ENCODE data around the gene MYMK.
A peak's percentile ranks its signal among the peaks of the same experiment; 100 is the strongest.

The MYMK gene

DNA sequence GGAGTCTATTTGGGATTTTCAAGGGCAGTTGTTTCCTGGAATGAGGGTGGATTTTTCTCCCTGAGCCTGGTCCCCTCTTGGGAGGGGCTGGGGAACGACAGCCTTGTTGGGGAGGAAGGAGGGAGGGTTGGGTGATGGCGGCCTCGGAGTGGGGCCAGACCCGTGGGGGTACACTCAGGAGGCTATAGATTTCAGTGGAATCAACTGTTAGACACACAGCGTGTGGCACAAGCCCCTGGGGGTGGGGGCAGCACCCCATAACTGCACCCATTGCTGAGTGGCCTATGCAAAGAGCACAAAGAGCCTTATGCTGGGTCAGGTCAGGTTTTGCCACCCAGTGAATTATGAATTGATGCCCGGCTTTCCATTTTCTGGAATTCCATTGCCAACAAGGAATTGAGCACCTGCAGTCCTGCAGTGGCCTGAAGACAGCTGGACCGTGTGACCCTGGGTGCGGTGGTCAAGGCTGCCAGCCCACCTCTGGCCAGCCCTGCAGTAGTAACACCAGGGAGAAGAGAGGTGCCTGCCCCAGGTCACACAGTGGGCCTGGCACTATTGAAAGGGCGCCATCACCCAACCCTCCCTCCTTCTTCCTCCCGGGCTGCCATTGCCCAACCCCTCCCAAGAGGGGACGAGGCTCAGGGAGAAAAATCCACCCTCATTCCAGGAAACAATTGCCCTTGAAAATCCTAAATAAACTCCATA lies 8.4 kb downstream of the MYMK start:
- no peak for DNase-seq

DNA sequence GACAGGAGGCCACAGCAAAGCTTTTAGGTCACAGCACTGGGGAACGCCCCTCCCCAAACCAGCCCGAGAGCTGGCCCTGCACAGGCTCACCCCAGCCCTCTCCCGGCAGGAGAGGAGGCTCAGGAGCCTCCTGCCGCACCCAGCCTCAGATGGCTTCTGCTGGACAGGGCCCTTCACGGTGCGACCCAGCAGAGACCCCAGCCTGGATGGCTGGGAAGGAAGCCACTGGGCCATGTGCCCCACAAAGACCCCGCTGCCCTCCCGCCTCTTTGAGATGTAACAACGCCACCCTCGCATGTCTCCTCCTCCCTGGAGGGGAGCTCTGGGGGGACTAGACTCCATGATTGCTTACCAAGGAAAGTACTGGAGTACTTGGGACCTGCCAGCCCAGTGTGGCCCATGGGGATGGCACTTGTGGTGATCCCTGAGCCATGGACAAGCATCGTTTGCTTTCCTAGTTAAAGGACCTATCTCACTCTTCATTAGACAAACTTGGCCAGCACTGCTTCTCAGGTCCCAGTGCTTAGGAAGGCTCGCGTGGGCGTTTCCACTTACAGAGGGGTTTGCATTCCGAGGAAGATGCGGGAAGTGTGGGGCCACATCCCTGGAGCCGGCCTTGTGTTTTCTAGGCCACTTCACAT lies 9.0 kb downstream of the MYMK start:
- no peak for DNase-seq

DNA sequence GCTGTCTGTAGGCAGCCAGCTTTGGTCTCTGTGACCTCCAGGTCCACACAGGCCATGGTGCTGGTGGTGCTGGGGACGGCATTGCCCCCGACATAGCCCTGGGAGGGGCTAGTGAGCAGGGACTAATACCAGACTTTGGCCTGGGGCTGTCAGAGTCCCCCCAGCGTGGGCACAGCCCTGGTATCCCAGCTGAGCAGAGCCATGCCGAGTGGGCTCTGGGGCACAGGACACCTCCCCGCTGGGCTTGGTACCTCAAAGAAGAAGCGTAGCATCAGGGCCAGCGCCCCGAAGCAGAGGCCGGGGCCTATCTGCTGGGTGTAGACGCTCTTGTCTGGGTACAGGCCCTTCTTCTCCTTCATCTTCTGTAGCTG lies 9.5 kb downstream of the MYMK start:
- no peak for DNase-seq

GRCh38 chr9:133514460-133515239 lies 10.1 kb downstream of the MYMK start:
- DNase-seq, result no peak

DNA sequence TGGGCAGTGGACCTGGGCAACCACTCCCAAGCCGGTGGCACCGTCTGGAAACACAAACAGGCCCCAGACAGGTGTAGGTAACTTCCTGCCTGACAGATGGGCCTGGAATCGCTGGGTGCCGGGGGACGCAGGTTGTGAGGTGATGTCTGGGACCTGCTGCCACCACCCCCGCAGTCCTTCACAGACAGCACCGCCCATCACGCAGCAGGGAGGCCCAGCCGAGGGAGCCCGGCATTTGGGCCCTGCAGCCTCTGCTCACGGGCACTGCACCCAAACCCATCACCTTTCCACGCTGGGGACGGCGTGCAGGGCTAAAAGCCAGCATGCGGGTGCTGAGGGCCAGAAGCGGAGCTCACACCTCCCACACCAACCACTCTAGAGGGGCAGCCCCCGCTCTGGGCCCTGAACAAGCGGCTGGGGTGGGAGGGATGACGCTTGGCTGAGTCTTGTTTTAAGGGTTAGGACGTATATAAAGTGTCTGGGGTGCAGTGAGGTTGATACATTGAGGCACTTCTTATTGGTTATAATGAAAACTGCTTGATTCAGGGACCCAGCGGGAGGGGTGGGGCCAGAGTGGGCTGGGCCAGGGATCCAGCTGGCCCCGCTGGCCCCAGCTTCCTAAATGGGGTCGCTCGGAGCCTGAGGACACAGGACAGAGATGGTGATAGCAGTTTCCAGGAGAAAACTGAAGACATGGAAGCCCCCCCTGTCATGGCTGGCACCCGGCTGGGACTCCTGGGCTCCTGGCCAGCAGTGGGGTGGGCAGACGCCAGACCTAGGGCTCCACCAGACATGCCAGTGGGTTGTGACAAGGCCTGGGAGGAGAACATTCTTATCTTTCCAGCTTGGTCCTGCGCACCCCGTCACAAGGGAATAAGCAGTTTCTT lies 11.3 kb downstream of the MYMK start:
- DNase-seq, result no peak

GRCh38 chr9:133512253-133513213 lies 12.2 kb downstream of the MYMK start:
- DNase-seq, result no peak

DNA sequence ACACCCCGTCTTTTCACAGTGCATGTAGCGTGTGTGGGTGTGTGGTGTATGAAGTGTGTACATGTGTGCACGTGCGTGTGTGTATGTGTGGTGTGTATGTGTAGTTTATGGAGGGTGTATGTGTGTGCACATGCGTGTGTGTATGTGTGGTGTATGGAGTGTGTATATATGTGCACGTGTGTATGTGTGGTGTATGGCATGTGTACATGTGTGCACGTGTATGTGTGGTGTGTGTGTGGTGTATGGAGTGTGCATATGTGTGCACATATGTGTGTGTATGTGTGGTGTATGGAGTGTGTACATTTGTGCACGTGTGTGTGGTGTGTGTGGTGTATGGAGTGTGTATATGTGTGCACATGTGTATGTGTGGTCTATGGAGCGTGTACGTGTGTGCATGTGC lies 13.2 kb downstream of the MYMK start:
- no peak for DNase-seq

DNA sequence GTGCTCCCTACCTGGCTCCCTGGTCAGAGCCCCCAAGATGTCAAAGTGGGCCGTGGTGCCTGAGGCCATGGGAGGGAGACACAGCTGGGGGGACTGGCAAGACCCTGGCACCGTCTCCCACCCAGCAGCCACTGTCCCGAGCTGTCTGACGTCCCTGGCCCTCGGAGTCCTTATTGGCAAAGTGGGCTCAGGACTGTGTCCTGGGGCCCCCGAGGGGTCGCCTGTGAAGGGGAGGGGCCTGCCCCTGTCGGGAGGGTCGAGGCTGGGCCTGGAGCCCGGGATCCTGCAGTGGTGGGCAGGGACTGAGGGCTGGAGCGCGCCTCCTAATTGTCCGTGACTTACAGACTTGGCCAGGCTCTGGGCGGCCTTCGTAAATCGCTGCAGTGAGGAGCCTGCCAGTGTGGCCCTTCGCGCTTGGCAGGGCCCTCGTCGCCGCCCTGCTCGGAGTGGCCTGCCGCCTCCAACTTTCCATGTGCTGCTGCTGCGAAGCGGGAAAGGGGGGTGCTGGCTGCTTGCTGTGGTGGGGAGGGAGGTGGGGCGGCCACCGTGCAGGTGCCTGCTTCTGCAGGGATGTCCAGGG lies 13.7 kb downstream of the MYMK start:
- DNase-seq, result no peak

GRCh38 chr9:133509179-133510083 lies 15.3 kb downstream of the MYMK start:
- peak; percentile 15 for DNase-seq

DNA sequence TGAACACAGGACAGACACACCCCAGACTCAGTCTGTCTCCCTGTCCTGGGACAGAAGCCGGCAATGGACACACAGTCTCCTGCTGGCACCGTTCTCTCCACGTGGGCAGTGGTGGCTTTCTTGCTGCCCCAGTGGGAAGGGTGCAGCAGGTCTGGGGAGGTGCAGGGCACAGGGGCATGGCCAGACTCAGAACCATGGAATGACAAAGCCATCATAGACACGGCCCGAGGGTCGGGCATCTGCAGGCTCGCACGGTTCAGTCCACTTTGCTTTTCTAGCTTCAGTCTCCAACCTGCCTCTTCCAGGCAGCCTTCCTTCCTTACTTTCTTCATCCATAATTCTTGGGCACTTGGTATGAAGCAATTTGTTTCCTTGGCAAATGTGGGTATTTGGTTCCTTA lies 16.7 kb downstream of the MYMK start:
- no peak for DNase-seq

DNA sequence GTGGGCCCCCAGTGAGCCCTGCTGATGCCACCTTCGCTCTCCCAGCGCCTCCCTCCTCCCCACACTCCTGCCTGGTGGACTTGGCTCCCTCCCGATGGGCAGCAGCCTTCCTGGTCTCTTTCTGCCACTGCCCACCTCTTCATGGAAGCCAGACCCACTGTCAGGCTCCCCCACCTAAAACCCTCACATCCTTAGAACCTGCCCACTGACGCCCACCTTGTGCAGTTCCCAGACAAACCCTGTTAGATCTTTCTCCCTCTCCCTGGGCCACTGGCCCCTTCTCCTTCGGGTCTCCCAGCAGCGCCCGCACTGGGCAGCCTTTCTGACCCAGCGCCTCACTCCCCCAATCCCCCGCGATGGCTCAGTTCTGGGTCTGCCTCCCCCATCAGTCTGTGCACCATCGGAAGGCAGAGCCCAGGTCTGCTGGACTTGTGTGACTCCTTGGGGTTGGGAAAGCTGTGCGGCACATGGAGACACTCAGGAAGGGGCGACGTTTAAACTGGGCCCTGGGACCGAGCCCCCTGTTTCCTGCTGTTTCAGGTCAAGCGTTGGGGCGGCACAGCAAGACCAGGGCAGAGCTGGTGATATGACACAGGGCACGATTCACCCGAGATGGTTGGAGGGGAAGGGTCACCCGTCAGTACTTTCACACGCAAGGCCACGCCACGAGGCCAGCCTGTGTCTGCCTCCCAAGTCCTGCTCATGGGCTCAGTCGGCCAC lies 17.4 kb downstream of the MYMK start:
- no peak for DNase-seq

DNA sequence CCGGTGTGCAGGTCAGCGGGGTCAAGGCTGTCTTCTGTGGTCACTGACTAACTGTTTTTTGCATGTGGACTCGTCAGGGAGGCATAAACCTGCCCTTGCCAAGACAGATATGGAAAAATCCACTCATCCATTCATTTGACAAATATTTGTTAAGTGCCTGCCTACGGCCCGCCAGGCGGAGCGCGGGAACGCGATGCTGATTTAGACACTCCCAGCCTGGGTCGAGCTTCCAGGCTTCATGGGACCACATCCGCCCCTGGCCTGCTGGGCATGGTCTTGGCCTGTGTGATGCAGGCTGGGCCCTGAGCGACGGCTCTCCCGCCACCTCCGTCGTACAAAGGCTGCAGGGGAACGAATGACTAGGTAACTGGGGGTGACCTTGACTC lies 18.1 kb downstream of the MYMK start:
- peak; percentile 61 for DNase-seq

DNA sequence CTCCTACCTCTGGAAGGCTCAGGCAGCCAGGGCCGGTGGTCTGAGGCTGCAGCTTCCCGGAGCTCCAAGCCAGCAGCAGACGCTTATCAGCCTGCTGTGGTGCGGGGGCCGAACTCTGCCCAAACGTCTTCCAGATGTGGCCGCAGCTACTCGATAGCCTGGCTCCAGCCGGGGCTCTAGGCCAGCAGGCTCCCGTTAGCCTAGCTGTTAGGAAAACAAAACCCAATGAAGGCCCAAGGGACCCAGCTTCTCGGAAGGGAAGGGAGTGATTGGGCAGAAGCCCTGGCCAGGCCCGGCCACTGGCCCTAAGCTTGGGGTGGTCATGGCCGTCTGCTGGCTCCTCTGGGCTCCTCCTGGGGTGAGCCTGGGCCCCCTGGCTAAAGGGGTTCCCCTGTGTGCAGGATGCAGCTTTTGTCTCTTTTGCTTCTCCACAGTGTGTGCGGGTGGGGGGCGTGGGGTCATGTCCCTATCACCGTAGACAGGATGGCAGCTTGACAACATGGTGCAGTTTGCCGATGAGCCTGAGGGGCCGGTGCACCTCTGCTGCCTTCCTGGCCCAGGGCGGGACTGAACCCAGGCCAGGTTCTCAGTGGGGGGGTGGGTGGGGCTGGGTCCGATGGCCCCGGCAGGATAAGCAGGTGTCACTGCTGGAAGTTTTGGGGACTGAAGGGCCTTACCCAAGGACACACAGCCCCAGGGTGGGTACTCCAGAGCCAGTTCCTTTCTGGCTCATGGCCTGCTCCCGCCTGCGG lies 18.7 kb downstream of the MYMK start:
- DNase-seq, result peak; percentile 29

DNA sequence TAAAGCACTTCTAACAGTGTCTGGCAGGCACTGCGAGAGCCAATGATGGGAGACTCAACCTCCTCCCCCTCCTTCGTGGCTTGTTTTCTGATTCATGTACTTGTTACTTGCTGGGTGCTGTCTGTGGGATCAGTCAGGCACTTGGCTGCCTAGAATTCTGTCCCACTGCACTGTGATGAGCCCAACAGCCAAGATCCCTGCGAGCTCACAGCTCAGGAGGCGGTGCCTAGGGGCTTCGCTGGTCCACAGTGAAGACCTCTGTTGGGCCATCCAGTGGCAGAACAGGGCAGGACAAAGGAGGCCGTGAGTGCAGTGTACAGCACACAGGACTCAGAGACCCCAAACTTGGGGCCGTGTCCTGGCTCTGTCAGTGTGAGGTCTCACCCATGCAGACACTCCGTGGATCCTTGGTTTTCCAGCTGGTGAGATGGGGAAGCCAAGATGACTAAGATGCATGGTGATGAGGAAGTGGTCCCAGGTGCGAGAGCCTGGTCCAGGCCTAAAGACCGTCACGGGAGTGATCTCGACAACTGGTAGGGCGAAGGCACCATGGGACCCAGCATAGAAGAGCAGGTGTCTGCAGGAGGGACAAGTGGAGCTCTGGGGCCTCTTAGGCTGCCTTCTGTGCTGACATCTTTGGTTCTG lies 19.5 kb downstream of the MYMK start:
- no peak for DNase-seq

GRCh38 chr9:133502112-133502511 lies 22.6 kb downstream of the MYMK start:
- no peak for DNase-seq

DNA sequence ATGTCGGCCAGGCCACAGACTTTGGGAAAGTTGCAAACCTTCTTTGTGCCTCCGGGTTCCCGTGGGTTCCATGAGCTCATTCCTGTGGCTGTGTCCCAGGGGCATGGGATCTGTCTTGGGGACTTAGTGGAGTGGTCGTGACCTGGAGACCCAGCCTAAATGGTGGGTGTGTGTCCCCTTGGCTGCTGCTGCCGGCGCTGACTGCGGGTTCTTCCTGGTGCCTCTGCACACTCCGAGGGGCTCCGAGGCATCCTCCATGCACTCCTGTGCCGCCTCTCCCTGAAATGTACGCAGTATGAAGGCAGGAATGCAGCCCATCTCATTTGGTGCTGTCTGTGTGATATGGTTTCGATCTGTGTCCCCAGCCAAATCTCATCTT lies 24.9 kb downstream of the MYMK start:
- no peak for DNase-seq

GRCh38 chr9:133499132-133499891 lies 25.4 kb downstream of the MYMK start:
- DNase-seq, result no peak

Data from fibroblast of skin of right quadriceps (primary cell).